Fibroblast of peridontal ligament (primary cell): ENCODE measurements around the gene RPL38.
"Not testable (repeated sequence)": the region's sequence is repeated elsewhere in the genome, so short reads cannot be mapped to it uniquely, and the experiment has no call there.

Source experiments
- DNase-seq: peaks from one replicate; pipeline ENCODE4 v3.0.0-alpha.2; 2010; ENCODE audit errors: extremely low read depth

The RPL38 gene

GRCh38 chr17:74183411-74183810 lies 20.1 kb upstream of the RPL38 start:
- DNase-seq = no peak

- DNase-seq = no peak
Measured at GRCh38 chr17:74185571-74186185, 17.8 kb upstream of the RPL38 start.

GRCh38 chr17:74186498-74186897 lies 17.0 kb upstream of the RPL38 start:
- no peak for DNase-seq

GRCh38 chr17:74187761-74188160 lies 15.7 kb upstream of the RPL38 start:
- no peak for DNase-seq

GRCh38 chr17:74188687-74189086 lies 14.8 kb upstream of the RPL38 start:
- not testable (repeated sequence) for DNase-seq

GRCh38 chr17:74190154-74190553 lies 13.3 kb upstream of the RPL38 start:
- DNase-seq = no peak

GRCh38 chr17:74190807-74191406 lies 12.6 kb upstream of the RPL38 start:
- DNase-seq = no peak

- no peak for DNase-seq
Measured at GRCh38 chr17:74192950-74193781, 10.3 kb upstream of the RPL38 start.

GRCh38 chr17:74194682-74195081 lies 8.8 kb upstream of the RPL38 start:
- DNase-seq = no peak

- no peak for DNase-seq
Measured at GRCh38 chr17:74196541-74197317, 6.7 kb upstream of the RPL38 start.

- DNase-seq = no peak
Measured at GRCh38 chr17:74197801-74198200, 5.7 kb upstream of the RPL38 start.

- no peak for DNase-seq
Measured at GRCh38 chr17:74198694-74199093, 4.8 kb upstream of the RPL38 start.

- DNase-seq = peak; percentile 37
Measured at GRCh38 chr17:74199306-74200092, 4.0 kb upstream of the RPL38 start.

- no peak for DNase-seq
Measured at GRCh38 chr17:74200112-74200511, 3.4 kb upstream of the RPL38 start.

GRCh38 chr17:74201250-74201649 lies 2.2 kb upstream of the RPL38 start:
- DNase-seq = no peak

GRCh38 chr17:74201948-74202347 lies 1.5 kb upstream of the RPL38 start:
- DNase-seq = no peak

GRCh38 chr17:74202938-74203337 lies 540 bp upstream of the RPL38 start:
- no peak for DNase-seq

- no peak for DNase-seq
Measured at GRCh38 chr17:74204474-74204873, 996 bp downstream of the RPL38 start.

- no peak for DNase-seq
Measured at GRCh38 chr17:74205274-74205673, 1.8 kb downstream of the RPL38 start.

- no peak for DNase-seq
Measured at GRCh38 chr17:74206332-74206818, 2.9 kb downstream of the RPL38 start.
